Prostate gland (tissue), 2 donors: ENCODE data around the gene STT3A.

Experiments used
- POLR2A ChIP-seq: fragments of 450-650 bp; IDR thresholded peaks from one replicate; pipeline ENCODE4 v1.6.1; 2016; ENCODE audit warnings: antibody characterized with exemption, mild to moderate bottlenecking
- POLR2AphosphoS5 ChIP-seq: sonication (generic); formaldehyde crosslinking; IDR thresholded peaks from one replicate; pipeline ENCODE4 v1.6.1; 2017; ENCODE audit warnings: antibody characterized with exemption
- TF ChIP-seq, protein P1 (sequence below), 4 experiments: fragments of 200-600 bp in 2 of 4; fragments of 450-650 bp in 2 of 4; sonication (generic) in 2 of 4; IDR thresholded peaks; 1 replicate in 3 of 4; 2 replicates in 1 of 4; pipeline ENCODE4 v1.5.1; 2016 to 2019; ENCODE audit warnings: antibody characterized with exemption in 4 of 4, mild to moderate bottlenecking in 2 of 4, moderate library complexity in 2 of 4

DNA sequence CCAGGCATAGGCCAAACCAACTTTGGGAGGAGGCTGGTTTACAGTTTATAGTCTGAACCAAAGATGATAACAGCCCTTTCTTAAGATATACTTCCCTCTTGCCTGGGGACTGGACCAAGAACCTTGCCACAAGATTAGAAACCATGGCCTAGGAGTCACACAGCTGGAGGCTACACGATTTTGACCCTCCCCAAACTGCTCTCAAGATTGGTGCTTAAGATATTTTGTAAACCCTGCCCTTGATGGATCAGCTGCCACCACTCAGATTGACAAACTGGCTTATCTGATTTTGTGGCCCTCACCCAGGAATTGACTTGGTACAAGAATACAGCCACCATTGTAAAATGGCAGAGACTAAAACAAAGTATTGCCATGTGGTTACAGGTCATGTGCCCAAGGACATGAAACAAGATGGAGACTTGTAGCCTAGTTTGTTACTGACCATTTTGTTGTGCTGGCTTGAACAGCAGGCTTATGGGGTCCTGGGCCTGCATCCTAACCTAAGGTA is 40.8 kb upstream of the STT3A start:
- TF ChIP-seq POLR2A (no peak), POLR2AphosphoS5 (no peak)
- TF ChIP-seq, protein P1, sequence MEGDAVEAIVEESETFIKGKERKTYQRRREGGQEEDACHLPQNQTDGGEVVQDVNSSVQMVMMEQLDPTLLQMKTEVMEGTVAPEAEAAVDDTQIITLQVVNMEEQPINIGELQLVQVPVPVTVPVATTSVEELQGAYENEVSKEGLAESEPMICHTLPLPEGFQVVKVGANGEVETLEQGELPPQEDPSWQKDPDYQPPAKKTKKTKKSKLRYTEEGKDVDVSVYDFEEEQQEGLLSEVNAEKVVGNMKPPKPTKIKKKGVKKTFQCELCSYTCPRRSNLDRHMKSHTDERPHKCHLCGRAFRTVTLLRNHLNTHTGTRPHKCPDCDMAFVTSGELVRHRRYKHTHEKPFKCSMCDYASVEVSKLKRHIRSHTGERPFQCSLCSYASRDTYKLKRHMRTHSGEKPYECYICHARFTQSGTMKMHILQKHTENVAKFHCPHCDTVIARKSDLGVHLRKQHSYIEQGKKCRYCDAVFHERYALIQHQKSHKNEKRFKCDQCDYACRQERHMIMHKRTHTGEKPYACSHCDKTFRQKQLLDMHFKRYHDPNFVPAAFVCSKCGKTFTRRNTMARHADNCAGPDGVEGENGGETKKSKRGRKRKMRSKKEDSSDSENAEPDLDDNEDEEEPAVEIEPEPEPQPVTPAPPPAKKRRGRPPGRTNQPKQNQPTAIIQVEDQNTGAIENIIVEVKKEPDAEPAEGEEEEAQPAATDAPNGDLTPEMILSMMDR (IDR thresholded peaks at IDR 0.05) = no peak
